Measurements from ENCODE around the gene PPP1R8.
"Not testable (repeated sequence)": the region's sequence is repeated elsewhere in the genome, so short reads cannot be mapped to it uniquely, and the experiment has no call there.

PPP1R8 gene

GRCh38 chr1:27830621-27831440 is at the start of gene PPP1R8:
Gene PPP1R8, plus strand, starts transcription at chr1:27830782. Its CDS starts 54 bp downstream, at chr1:27830836.
- peak within 1 kb of the TSS; percentile 91 for H3K27ac ChIP-seq
- TF ChIP-seq ZFX (IDR thresholded peaks at IDR 0.05; ENCODE audit: borderline replicate concordance) = no peak
- TF ChIP-seq, protein P1, sequence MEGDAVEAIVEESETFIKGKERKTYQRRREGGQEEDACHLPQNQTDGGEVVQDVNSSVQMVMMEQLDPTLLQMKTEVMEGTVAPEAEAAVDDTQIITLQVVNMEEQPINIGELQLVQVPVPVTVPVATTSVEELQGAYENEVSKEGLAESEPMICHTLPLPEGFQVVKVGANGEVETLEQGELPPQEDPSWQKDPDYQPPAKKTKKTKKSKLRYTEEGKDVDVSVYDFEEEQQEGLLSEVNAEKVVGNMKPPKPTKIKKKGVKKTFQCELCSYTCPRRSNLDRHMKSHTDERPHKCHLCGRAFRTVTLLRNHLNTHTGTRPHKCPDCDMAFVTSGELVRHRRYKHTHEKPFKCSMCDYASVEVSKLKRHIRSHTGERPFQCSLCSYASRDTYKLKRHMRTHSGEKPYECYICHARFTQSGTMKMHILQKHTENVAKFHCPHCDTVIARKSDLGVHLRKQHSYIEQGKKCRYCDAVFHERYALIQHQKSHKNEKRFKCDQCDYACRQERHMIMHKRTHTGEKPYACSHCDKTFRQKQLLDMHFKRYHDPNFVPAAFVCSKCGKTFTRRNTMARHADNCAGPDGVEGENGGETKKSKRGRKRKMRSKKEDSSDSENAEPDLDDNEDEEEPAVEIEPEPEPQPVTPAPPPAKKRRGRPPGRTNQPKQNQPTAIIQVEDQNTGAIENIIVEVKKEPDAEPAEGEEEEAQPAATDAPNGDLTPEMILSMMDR (IDR thresholded peaks at IDR 0.05) = no peak

DNA sequence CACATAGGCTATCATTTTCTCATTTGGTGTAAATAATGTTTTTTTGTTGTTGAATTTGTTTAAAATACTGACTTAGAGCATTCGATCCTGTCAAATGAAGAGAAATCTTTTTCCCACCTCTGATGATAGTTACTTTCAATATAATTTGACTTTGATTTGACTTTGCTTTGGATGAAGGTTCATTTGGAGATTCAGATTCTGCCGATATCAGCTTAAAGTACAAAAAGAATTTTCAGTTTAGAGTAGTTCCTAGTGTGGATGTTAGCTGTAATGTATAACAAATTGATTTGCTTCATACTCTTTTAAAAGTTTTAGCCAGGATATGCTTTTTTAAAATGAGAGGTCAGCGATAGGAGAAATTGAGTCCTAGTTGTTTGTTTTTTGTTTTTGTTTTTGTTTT is 47.6 kb upstream of the PPP1R8 start:
- no peak overlapping the region for H3K27ac ChIP-seq
- TF ChIP-seq ZFX (IDR thresholded peaks at IDR 0.05; ENCODE audit: borderline replicate concordance) = no peak
- TF ChIP-seq, protein P1 (IDR thresholded peaks at IDR 0.05) = no peak

- TF ChIP-seq ZFX (IDR thresholded peaks at IDR 0.05; ENCODE audit: borderline replicate concordance) = no peak
- TF ChIP-seq, protein P1 (IDR thresholded peaks at IDR 0.05) = no peak
- H3K27ac ChIP-seq = no peak overlapping the region
Observed at GRCh38 chr1:27784700-27785099, 45.9 kb upstream of the PPP1R8 start.

DNA sequence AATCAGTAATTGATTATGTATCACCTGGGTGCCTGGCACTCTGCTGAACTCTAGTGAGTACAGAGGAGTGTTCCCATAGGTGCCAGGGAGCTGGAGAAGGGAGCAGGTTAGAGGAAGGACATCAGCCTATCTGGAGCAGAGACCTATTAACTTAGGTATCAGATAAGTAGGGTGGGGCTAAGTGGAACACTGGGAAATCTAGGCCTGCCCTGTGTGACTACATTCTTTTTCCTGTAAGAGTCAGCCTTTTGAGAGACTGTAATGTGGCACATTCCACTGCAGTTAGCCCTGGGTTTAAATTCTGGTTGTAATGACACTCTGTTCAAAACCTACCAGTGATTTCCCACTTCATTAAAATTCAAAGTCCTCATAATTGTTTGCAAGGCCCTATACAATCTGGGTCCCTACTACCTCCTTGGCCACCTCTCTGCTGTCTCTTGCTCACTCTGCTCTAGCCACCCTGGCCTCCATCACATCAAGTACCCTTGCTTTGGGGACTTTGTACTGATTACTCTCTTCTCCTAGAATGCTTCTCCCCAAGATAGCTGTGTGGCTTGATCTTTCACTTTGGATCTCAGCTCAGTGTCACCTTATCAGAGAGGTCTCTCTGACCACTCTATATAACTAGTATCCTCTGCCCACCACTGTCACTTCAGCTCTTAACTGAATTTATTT is 44.7 kb upstream of the PPP1R8 start:
- TF ChIP-seq, protein P1 (IDR thresholded peaks at IDR 0.05) = no peak
- TF ChIP-seq ZFX (IDR thresholded peaks at IDR 0.05; ENCODE audit: borderline replicate concordance) = no peak
- H3K27ac ChIP-seq = no peak overlapping the region

DNA sequence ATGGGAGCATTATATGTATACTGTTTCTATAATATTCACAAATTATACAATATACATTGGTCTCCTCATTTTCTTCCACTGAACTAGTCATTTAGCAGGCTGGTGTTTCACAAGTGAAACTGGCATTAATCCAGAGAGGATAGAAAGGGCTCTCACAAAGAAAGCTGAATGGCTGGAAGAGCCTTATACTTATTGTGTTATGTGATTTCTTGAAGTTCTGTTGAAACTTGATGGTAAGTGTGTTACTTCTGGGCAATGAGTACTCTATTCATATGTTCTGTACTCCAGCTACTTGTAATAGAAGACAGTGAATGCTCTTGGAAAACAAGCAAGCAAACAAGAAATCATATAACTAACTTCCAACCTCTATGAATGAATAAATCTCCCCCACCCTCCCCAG is 42.7 kb upstream of the PPP1R8 start:
- TF ChIP-seq, protein P1 (IDR thresholded peaks at IDR 0.05) = no peak
- no peak for TF ChIP-seq ZFX (IDR thresholded peaks at IDR 0.05; ENCODE audit: borderline replicate concordance)
- H3K27ac ChIP-seq = no peak overlapping the region

DNA sequence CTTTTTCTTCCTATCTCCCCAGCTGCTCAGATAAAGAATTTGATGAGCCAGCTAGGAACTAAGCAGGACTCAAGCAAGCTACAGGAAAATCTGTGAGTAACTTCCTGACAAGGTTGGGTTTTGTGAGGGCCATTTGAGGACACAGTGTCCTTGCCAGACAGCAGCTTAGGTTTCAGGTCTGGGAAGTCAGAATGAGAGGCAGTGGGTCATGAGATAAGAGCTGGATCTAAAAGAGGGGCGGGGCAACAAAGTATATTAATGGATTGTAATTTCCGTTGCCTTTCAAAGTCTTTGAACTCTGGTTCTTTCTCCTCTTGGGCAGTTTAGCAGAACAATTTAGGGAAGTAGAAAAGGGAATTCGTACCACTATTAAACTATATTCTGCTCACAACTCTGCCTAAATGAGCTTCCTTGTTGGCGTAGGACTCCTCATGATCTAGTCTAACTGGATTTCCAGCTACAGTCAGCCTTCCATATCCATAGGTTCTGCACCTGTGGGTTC is 41.0 kb upstream of the PPP1R8 start:
- no peak for TF ChIP-seq ZFX (IDR thresholded peaks at IDR 0.05; ENCODE audit: borderline replicate concordance)
- TF ChIP-seq, protein P1 (IDR thresholded peaks at IDR 0.05) = no peak

GRCh38 chr1:27790270-27790669 is 40.3 kb upstream of the PPP1R8 start:
- not testable (repeated sequence) for H3K27ac ChIP-seq

More for the DNA sequence above, 41.0 kb upstream of the PPP1R8 start:
- H3K27ac ChIP-seq = no peak overlapping the region

All from 22Rv1 (cell line).